Measurements from ENCODE around the gene TARBP1.

GRCh38 chr1:234355782-234356510 is 123.0 kb downstream of the TARBP1 start:
- no peak for TF ChIP-seq CTCF (IDR thresholded peaks at IDR 0.05)
- TF ChIP-seq EZH2 (IDR thresholded peaks at IDR 0.05; ENCODE audit: borderline replicate concordance, insufficient read depth, low read depth, low read length, poor library complexity, severe bottlenecking): no peak
